SK-N-SH (cell line): ENCODE results near the gene LYZL2.

Experiments used
- TAF1 ChIP-seq: IDR thresholded peaks from 2 replicates; pipeline ENCODE4 v1.6.1; 2012; ENCODE audit warnings: low read depth, mild to moderate bottlenecking, low read length, moderate library complexity, borderline replicate concordance
- YY1 ChIP-seq: IDR thresholded peaks from 2 replicates; pipeline ENCODE4 v1.4.0; 2012; ENCODE audit warnings: low read depth, mild to moderate bottlenecking
- TF ChIP-seq, protein P1 (sequence below): fragments of 200-600 bp; sonication (generic); IDR thresholded peaks from 2 replicates; pipeline ENCODE4 v1.6.1; 2017; ENCODE audit warnings: antibody characterized with exemption, mild to moderate bottlenecking, moderate library complexity

DNA sequence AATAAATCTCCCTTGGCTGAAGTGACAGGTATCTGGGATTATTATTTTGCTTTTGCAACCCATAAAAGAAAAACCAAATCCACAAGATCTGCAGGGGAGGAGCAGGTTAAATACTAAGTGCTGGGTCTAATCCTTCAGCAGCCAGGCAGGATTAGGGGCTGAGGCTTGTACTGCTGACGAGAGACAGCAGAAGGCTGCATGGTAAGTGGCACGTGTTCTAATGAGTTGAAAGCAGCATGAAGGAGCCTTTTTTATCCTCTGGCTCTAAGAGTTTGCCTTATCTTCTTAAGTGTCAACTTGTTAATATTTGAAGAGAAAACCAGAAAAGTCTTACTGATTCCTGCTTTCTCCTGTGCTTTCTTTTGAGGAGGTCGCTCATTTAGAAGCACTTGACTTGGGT, 50.0 kb downstream of the LYZL2 start:
- TF ChIP-seq, protein P1, sequence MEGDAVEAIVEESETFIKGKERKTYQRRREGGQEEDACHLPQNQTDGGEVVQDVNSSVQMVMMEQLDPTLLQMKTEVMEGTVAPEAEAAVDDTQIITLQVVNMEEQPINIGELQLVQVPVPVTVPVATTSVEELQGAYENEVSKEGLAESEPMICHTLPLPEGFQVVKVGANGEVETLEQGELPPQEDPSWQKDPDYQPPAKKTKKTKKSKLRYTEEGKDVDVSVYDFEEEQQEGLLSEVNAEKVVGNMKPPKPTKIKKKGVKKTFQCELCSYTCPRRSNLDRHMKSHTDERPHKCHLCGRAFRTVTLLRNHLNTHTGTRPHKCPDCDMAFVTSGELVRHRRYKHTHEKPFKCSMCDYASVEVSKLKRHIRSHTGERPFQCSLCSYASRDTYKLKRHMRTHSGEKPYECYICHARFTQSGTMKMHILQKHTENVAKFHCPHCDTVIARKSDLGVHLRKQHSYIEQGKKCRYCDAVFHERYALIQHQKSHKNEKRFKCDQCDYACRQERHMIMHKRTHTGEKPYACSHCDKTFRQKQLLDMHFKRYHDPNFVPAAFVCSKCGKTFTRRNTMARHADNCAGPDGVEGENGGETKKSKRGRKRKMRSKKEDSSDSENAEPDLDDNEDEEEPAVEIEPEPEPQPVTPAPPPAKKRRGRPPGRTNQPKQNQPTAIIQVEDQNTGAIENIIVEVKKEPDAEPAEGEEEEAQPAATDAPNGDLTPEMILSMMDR: no peak
- TF ChIP-seq TAF1: no peak
- no peak for TF ChIP-seq YY1
